ENCODE results near the gene SORCS3.

GRCh38 chr10:104807581-104808310 is 166.7 kb downstream of the SORCS3 start:
- TF ChIP-seq CTCF (conservative IDR thresholded peaks at IDR 0.05) = no peak
- TF ChIP-seq EZH2 (IDR thresholded peaks at IDR 0.05; ENCODE audit: low read depth) = no peak
